HL-60 (cell line): Measurements from ENCODE around the gene CDYL2.

ENCODE experiments used
- DNase-seq, 2 experiments: peaks; one replicate each; pipeline ENCODE4 v3.0.0-alpha.2; 2010 to 2020; ENCODE audit warnings: low read depth in 1 of 2, low spot score in 1 of 2
- H3K27ac ChIP-seq: fragments of 250-450 bp; sonication (Bioruptor Pico); replicated peaks from 2 replicates; pipeline ENCODE4 v1.5.1; 2020; ENCODE audit warnings: mild to moderate bottlenecking, moderate library complexity
- H3K27me3 ChIP-seq: fragments of 250-450 bp; sonication (Bioruptor Pico); 2 replicates; pipeline ENCODE4 v1.5.1; 2021; ENCODE audit warnings: mild to moderate bottlenecking, moderate library complexity; ENCODE audit not compliant: insufficient read depth, poor library complexity, severe bottlenecking
- H3K4me3 ChIP-seq: replicated peaks from 2 replicates; pipeline ENCODE4 v1.5.1; 2011; ENCODE audit warnings: mild to moderate bottlenecking, control low read depth, low read length; ENCODE audit not compliant: insufficient read depth
- CTCF ChIP-seq: IDR thresholded peaks from one replicate; pipeline ENCODE4 v1.5.1; 2011; ENCODE audit warnings: low read length, control low read depth, inconsistent platforms; ENCODE audit not compliant: insufficient read depth
- GABPA ChIP-seq: IDR thresholded peaks from 2 replicates; pipeline ENCODE4 v1.6.1; 2012; ENCODE audit warnings: low read depth
- POLR2AphosphoS5 ChIP-seq: IDR thresholded peaks from 2 replicates; pipeline ENCODE4 v1.6.1; 2012; ENCODE audit warnings: low read depth
- REST ChIP-seq: IDR thresholded peaks from 2 replicates; pipeline ENCODE4 v1.6.1; 2012; ENCODE audit warnings: low read depth; ENCODE audit not compliant: insufficient replicate concordance
- SPI1 ChIP-seq: IDR thresholded peaks from 2 replicates; pipeline ENCODE4 v1.6.1; 2012; ENCODE audit warnings: low read depth, mild to moderate bottlenecking, borderline replicate concordance

Gene CDYL2

DNA sequence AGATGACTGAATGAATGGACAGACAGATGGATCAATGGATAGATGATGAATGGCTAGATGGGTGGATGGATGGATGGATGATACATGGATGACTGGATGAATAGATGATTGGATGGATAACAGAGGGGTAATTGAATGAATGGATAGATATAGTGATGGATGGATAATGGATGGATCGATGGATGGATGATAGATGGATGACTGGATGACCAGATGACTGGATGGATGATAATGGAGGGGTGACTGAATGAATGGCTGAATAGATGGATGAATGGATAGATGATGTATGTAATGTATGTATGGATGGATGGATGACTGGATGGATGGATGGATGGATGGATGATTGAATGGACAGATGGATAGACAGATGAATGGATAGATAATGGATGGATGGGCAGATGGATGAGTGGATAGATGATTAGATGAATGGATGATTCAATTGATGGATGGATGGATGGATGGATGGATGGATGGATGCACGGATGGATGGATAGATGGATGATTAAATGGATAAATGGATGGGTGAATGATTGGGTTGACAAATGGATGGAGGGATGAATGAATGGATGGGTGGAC lies 87.7 kb downstream of the CDYL2 start:
- H3K4me3 ChIP-seq: no peak overlapping the region

GRCh38 chr16:80711406-80711805 lies 93.0 kb downstream of the CDYL2 start:
- DNase-seq: no peak
- TF ChIP-seq CTCF (no peak), SPI1 (no peak), REST (no peak), GABPA (no peak)
- Histone ChIP-seq H3K27me3 (no peaks in the 10 kb centered on the region), H3K4me3 (no peak overlapping the region), H3K27ac (no peak overlapping the region)

More for the DNA sequence above, 87.7 kb downstream of the CDYL2 start:
- Histone ChIP-seq H3K27me3 (no peaks in the 10 kb centered on the region), H3K27ac (no peak overlapping the region)
- no peak for DNase-seq
- TF ChIP-seq CTCF (no peak), REST (no peak), GABPA (no peak), POLR2AphosphoS5 (no peak), SPI1 (no peak)

GRCh38 chr16:80710918-80711317 lies 93.5 kb downstream of the CDYL2 start:
- H3K4me3 ChIP-seq: no peak overlapping the region
- no peaks in the 10 kb centered on the region for H3K27me3 ChIP-seq
- no peak overlapping the region for H3K27ac ChIP-seq
- no peak for DNase-seq
- TF ChIP-seq SPI1 (no peak), REST (no peak), POLR2AphosphoS5 (no peak)
